GM12878 (cell line): Measurements from ENCODE around the gene LRRC26.

Experiments
- BCL3 ChIP-seq: IDR thresholded peaks from 2 replicates; pipeline ENCODE4 v1.6.1; 2011; ENCODE audit warnings: borderline replicate concordance, low read depth, mild to moderate bottlenecking, moderate library complexity, low read length; ENCODE audit not compliant: insufficient read depth, poor library complexity, severe bottlenecking
- BHLHE40 ChIP-seq, 2 experiments: fragments of 450-650 bp in 1 of 2; IDR thresholded peaks; 2 replicates each; pipeline ENCODE4 v1.6.1; 2011 to 2017; ENCODE audit warnings: low read depth in 2 of 2, borderline replicate concordance in 1 of 2, improper control_type of control experiment in 1 of 2, low read length in 1 of 2, mild to moderate bottlenecking in 1 of 2
- HDGF ChIP-seq: fragments of 450-650 bp; IDR thresholded peaks from 2 replicates; pipeline ENCODE4 v1.6.1; 2016; ENCODE audit warnings: antibody characterized with exemption
- POU2F2 ChIP-seq: IDR thresholded peaks from 3 replicates; pipeline ENCODE4 v1.6.1; 2011; ENCODE audit warnings: low read depth, mild to moderate bottlenecking, low read length, borderline replicate concordance
- STAT3 ChIP-seq: IDR thresholded peaks from 2 replicates; pipeline ENCODE4 v1.6.1; 2011; ENCODE audit warnings: low read depth, low read length, improper control_type of control experiment
- TF ChIP-seq, protein P1 (sequence below), 3 experiments: IDR thresholded peaks in 2 of 3; conservative IDR thresholded peaks in 1 of 3; 2 replicates each; pipeline ENCODE4 v1.5.1; 2011; ENCODE audit warnings: low read depth in 3 of 3, low read length in 3 of 3, mild to moderate bottlenecking in 3 of 3, control low read depth in 2 of 3, moderate library complexity in 2 of 3, inconsistent platforms in 1 of 3, mixed read lengths in 1 of 3; ENCODE audit not compliant: control insufficient read depth in 2 of 3, insufficient read depth in 1 of 3; ENCODE audit errors: extremely low read depth in 1 of 3

GRCh38 chr9:137152844-137153405 is 16.9 kb downstream of the LRRC26 start:
- TF ChIP-seq, protein P1, sequence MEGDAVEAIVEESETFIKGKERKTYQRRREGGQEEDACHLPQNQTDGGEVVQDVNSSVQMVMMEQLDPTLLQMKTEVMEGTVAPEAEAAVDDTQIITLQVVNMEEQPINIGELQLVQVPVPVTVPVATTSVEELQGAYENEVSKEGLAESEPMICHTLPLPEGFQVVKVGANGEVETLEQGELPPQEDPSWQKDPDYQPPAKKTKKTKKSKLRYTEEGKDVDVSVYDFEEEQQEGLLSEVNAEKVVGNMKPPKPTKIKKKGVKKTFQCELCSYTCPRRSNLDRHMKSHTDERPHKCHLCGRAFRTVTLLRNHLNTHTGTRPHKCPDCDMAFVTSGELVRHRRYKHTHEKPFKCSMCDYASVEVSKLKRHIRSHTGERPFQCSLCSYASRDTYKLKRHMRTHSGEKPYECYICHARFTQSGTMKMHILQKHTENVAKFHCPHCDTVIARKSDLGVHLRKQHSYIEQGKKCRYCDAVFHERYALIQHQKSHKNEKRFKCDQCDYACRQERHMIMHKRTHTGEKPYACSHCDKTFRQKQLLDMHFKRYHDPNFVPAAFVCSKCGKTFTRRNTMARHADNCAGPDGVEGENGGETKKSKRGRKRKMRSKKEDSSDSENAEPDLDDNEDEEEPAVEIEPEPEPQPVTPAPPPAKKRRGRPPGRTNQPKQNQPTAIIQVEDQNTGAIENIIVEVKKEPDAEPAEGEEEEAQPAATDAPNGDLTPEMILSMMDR (IDR thresholded peaks at IDR 0.05 in 2 of 3, conservative IDR thresholded peaks at IDR 0.05 in 1 of 3; ENCODE audit: control insufficient read depth in 2 of 3, extremely low read depth in 1 of 3, insufficient read depth in 1 of 3, low read depth in 3 of 3, low read length in 3 of 3) = no peak
- TF ChIP-seq POU2F2 = no peak
- TF ChIP-seq BCL3 = no peak
- no peak for TF ChIP-seq BHLHE40 (IDR thresholded peaks at IDR 0.05; ENCODE audit: borderline replicate concordance in 1 of 2, low read depth in 2 of 2, low read length in 1 of 2)
- TF ChIP-seq HDGF = no peak
- TF ChIP-seq STAT3 = no peak
